ENCODE data around the gene AUH.

DNA sequence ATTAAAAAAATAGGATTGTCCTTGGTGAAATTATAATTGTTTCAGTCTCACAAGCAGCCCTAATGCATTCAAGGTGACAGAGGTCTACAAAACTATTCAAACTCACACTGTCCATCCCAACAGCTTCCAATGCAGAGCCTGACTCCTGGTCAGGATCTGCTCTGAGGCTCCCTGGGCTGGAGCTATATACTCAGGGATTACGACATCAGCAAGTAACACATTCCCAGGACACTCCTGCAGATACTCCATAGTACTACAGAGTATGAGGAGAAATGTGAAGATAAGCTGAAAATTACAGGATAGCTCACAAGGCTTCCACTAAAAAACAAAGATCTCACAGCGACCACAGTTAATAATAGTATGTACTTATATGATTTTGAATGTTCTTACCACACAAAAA is 130.1 kb downstream of the AUH start:
- TF ChIP-seq CTCF (IDR thresholded peaks at IDR 0.05), result no peak
- no peak for TF ChIP-seq POLR2A (IDR thresholded peaks at IDR 0.05)

Data from esophagus squamous epithelium (tissue), 4 donors.